Activated T-cell treated with anti-CD3 and anti-CD28 coated beads, Interleukin-2, amount 50 U/mL, for 48 hours (primary cell): ENCODE results near the gene TXN.

ENCODE experiments used
- DNase-seq, 2 experiments: peaks; one replicate each; pipeline ENCODE4 v3.0.0-alpha.2; 2020

TXN gene

GRCh38 chr9:110256380-110257096 is at the start of gene TXN:
TSS of gene TXN (minus strand) at chr9:110256507. CDS start at chr9:110256435, 72 bp downstream.
- peak; percentile 93 for DNase-seq

- no peak for DNase-seq
Observed at GRCh38 chr9:110303133-110303532, 46.8 kb upstream of the TXN start.

- DNase-seq: no peak
Observed at GRCh38 chr9:110298043-110298605, 41.8 kb upstream of the TXN start.

GRCh38 chr9:110293248-110293647 is 36.9 kb upstream of the TXN start:
- no peak for DNase-seq

- DNase-seq: no peak
Observed at GRCh38 chr9:110291921-110292557, 35.7 kb upstream of the TXN start.

GRCh38 chr9:110290001-110290400 is 33.7 kb upstream of the TXN start:
- DNase-seq: no peak

- DNase-seq: no peak
Observed at GRCh38 chr9:110288503-110288902, 32.2 kb upstream of the TXN start.

GRCh38 chr9:110287289-110287680 is 31.0 kb upstream of the TXN start:
- DNase-seq: no peak

GRCh38 chr9:110284211-110284844 is 28.0 kb upstream of the TXN start:
- DNase-seq: no peak

GRCh38 chr9:110283751-110284150 is 27.4 kb upstream of the TXN start:
- DNase-seq: no peak

- DNase-seq: no peak
Observed at GRCh38 chr9:110282739-110283081, 26.4 kb upstream of the TXN start.

GRCh38 chr9:110282018-110282738 is 25.9 kb upstream of the TXN start:
- no peak for DNase-seq

GRCh38 chr9:110278080-110278707 is 21.9 kb upstream of the TXN start:
- DNase-seq: no peak

GRCh38 chr9:110276781-110277180 is 20.5 kb upstream of the TXN start:
- DNase-seq: no peak

GRCh38 chr9:110270211-110270995 is 14.1 kb upstream of the TXN start:
- DNase-seq: no peak

- no peak for DNase-seq
Observed at GRCh38 chr9:110266795-110267194, 10.5 kb upstream of the TXN start.

GRCh38 chr9:110261632-110262031 is 5.3 kb upstream of the TXN start:
- DNase-seq: no peak

GRCh38 chr9:110260911-110261310 is 4.6 kb upstream of the TXN start:
- no peak for DNase-seq

GRCh38 chr9:110259566-110259965 is 3.3 kb upstream of the TXN start:
- DNase-seq: no peak

GRCh38 chr9:110258690-110259091 is 2.4 kb upstream of the TXN start:
- no peak for DNase-seq

- DNase-seq: no peak
Observed at GRCh38 chr9:110257956-110258355, 1.6 kb upstream of the TXN start.
